HG02970 (cell line): ENCODE data around the gene AKAP11.

Source experiments
- ATAC-seq: cut with Tn5 transposase; IDR thresholded peaks from one replicate; pipeline ENCODE4 v1.9.1; 2021; ENCODE audit warnings: mild to moderate bottlenecking, moderate library complexity, moderate number of reproducible peaks; ENCODE audit not compliant: unreplicated experiment, low FRiP score

Gene AKAP11

DNA sequence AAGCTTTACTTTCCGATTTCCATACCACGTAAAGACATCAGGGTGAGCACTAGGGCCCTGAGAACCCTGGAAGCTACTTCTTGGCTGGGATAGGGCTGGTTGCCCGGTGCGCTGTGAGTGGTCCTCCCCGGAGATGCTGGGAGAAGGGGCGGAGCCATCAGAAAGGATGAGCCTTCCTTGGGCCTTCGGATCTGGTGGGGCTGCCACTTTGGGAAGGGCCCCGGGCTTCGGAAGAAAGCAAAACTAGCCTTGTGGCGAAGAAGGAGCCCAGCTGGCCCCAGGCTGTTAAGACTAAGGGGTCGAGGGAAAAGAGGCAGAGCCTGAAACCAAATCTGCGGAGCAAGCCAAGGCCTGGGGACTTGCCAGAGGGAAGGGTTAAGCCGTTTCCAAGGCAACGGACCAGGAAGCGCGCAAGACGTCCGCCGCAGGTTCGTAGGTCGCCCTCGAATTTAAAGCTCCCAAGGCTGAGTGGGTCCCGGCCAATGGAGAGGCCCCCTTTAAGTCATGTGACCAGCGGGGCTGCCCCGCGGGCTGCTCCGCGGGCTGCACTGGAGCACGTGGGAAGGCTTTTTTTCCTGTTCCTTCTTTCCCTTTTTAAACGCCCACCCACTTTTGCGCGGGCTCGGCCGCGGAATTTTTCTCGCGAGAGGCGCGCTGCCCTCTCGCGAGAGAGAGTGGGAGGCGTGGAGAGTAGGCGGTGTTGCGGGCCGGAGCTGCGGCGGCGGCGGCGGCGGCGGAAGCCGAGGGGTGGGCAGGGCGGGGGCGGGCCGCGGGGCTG lies 426 bp upstream of the AKAP11 start:
- peak; percentile 82 for ATAC-seq

- no peak for ATAC-seq
These were observed 838 bp downstream of the AKAP11 start for GRCh38 chr13:42272804-42273175.

GRCh38 chr13:42274386-42275097 lies 2.6 kb downstream of the AKAP11 start:
- ATAC-seq: no peak

DNA sequence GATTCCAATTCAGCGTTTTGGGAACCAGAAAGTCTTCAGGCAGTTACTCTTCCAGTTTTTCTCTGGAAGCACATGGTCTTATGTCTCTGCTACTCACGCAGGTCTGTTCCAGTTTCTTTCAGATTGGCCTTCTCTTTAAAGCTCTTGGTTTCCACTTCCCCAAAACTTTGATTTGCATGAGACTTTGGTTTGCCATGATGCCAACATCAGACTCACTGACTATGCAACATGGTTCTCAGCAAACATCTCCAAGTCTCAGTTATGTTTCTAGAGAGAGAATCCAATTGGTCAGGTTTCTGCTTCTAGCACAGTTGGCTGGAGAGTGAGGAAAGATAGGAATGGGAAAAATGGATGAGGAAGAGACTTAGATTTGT lies 3.1 kb downstream of the AKAP11 start:
- ATAC-seq: no peak

DNA sequence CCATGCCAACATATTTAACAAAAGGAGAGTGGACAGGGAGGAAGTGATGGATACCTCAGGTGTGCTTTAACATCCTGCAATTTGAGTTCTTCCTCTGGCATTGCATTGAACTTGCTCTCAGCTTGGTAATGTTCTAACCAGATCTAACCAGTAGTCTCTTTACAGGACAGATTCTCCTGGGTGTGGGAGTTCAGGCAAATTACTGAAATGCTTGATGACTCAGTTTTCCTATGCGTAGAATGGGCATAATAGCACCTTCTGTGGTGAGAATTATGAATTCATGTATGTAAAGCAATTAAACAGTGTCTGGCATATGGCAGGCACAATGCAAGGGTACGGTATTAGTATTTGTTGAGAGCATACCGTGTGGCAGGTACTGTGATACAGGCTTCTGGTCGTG lies 3.6 kb downstream of the AKAP11 start:
- no peak for ATAC-seq

GRCh38 chr13:42276683-42277082 lies 4.7 kb downstream of the AKAP11 start:
- no peak for ATAC-seq

- ATAC-seq: no peak
These were observed 5.8 kb downstream of the AKAP11 start for GRCh38 chr13:42277618-42278276.

- no peak for ATAC-seq
These were observed 7.1 kb downstream of the AKAP11 start for GRCh38 chr13:42279080-42279479.

DNA sequence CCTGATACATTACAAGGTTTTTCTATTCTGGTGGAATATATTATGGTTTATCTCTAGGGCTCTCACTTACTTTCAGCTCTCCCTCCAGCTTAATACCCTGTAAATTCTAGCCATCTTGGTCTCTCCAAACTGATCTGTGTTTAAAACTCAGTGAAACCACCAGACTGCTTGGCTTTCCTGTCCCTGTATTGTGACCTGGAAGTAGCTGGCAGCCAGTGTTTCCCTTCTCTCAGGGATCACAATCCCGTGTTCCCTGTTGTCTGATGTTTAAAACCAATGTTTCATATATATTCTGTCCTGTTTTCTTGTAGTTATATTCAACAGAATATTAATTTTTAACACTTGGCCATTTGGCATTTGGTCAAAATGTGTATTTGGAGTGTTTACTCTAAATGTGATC lies 8.0 kb downstream of the AKAP11 start:
- no peak for ATAC-seq

DNA sequence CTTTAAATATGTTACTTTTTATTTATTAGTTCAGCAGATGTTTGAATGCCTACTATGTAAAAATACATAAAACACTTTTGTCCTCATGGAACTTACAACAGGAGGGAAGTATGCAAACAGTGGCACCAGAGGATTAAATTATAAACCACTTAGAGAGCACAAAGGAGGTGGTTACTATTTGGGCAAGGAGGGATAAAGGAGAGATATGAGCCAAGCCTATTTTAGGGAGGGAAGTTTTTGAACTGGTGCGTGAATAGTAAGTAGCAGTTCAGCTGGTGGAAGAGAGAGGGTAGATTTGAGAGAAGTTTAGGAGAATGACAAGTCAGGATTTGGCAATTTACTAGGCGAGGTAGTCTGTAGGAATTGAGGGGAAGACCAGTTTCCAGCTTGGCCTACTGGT lies 8.6 kb downstream of the AKAP11 start:
- no peak for ATAC-seq

- no peak for ATAC-seq
These were observed 11.6 kb downstream of the AKAP11 start for GRCh38 chr13:42283574-42283973.

DNA sequence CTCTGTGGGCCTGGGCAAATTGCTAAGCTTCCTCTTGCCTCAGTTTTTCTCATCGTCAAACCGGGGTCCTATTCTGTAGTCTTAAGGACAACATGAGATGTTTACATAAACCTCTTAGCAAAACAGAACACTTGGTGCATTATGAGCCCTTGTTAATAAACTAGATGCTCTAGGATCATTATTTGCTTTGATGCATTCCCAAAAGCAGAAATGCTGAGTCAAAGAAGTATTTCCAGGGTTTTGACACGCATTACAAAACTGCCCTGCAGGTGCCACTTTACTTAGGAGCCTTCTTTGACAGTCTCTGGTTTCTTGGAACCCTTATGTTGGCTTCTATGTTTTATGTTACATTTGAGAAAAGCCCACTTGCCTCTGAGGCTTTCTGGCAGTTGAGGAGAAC lies 12.1 kb downstream of the AKAP11 start:
- no peak for ATAC-seq

- ATAC-seq: no peak
These were observed 26.4 kb downstream of the AKAP11 start for GRCh38 chr13:42298392-42298791.

DNA sequence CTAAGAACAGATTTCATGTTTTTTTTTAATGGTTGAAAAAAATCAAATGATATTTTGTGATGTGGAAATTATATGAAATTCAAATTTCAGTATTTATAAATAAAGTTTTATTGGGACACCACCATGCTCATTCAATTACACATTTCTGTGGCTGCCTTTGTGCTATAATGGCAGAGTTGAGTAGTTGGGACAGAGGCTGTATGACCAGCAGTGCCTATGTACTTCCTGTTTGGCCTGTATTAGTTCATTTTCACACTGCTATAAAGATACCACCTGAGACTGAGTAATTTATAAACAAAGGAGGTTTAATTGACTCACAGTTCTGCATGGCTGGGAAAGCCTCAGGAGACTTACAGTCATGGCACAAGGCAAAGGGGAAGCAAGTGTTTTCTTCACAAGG lies 33.6 kb downstream of the AKAP11 start:
- no peak for ATAC-seq

- ATAC-seq: no peak
These were observed 35.5 kb downstream of the AKAP11 start for GRCh38 chr13:42307461-42307860.

DNA sequence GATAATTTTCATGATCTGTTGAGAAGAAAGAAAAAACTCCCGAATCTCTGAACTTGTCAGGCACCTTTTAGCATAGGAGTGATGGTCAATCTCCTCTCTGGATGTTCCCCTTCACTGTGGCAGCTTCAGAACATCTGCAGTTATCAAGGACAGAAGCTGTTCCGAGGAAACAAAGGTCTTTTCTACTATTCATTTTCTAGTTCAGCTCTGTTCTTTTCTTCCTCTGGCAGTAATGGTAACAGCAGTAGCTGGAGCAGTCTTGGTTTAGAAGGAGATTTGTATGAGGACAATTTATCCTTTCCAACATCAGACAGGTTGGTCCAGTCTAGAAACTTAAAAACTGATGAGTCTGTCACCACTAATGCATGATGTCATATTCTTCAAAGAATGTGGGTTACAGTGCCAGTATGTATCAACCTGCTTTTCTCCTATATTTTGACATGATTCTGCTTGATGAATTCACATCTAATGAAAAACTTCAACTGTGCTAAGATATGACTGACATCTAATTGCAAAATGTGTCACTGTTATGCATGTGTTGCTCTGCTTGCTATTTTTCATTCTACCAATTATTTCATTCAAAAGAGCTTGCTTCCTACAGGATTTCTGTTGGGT lies 41.0 kb downstream of the AKAP11 start:
- no peak for ATAC-seq

DNA sequence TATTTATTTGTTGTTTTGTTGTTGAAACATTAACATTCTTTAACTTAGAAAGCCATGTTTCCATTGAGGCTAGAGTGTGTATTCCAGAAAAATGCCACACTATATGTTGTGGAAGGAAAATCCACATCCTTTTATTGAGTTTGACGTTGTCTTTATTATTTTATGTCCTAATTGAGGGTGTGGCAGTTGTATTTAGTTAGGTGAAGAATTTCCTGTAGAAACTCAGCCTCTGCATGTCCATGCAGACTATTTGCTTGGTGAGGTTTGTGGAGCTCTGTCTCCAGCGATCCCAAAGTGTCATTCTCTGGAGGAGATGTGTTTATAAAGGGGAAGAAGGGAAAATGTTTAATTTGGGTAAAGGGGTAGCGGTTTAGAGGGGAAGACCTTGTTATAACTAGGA lies 46.6 kb downstream of the AKAP11 start:
- ATAC-seq: no peak

DNA sequence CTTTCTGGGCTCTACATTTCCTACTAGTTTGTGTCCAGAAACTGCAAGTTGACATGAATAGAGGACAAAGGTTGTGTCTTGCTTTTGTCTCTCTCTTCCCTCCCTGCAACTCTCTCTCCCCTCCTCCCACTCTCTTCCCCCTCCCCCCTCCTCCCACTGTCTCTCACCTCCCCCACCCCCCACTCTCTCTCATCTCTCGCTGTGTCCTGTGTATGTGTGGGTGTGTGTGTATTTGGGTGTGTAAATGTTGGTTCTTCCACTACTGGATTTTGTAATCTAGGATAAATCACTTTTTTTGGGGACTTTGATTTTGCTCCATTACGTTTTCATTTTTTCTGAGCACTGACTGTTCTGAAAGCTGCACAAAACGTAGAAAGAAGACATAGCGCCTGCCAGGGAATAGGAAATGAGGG lies 48.4 kb downstream of the AKAP11 start:
- ATAC-seq: no peak

DNA sequence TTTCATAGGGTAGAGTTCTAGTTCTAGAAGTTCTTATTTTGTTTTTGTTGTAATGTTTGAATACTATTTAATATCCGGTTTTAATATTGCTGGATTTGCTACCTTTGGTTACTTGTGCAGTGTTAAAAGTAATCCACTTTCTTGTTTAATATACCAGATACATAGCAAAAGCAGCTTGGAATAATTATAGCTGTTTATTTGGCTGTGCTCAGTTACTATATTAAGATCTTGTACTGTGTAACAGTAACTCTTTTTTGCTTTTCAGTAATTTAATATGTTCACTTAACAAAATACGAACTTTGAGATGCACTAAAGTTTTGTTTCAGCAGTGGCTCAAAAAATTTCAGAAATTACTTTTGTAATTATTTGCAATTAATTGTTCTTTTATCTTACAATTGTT lies 50.9 kb downstream of the AKAP11 start:
- no peak for ATAC-seq

DNA sequence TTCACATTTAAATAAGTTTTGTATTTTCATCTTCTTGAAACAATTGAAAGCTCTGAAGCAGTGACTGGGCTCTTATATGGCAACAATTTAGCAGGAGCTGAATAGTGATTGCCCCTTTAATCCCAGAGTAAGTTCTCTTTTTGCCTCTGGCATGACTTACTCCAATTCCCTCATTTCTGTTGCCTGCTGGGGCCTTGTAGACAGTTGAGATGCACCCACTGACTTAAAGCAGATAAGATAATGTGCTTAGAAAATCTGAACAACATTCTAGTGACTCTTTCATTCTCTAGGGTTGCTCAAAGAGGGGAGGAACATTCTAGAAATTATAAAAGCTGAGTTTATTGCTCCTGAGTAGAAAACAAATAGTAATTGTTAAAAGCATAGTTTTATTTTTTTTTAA lies 52.8 kb downstream of the AKAP11 start:
- ATAC-seq: no peak

- no peak for ATAC-seq
These were observed 55.8 kb downstream of the AKAP11 start for GRCh38 chr13:42327725-42328124.
